CD4-positive, alpha-beta T cell treated with Interleukin-17A for 1 hour (primary cell): ENCODE results near the gene NOL8.
A peak's percentile ranks its signal among the peaks of the same experiment; 100 is the strongest.

ENCODE experiments used
- DNase-seq: peaks from one replicate; pipeline ENCODE4 v3.0.0-alpha.2; 2020

Gene NOL8

GRCh38 chr9:92325269-92325990 is at the start of gene NOL8, which contains the start of gene CENPP:
Gene NOL8 (minus strand): TSS chr9:92325350. CDS start chr9:92324161, 1,189 bp downstream.
Gene CENPP (plus strand): TSS chr9:92325953.
- peak; percentile 89 for DNase-seq

DNA sequence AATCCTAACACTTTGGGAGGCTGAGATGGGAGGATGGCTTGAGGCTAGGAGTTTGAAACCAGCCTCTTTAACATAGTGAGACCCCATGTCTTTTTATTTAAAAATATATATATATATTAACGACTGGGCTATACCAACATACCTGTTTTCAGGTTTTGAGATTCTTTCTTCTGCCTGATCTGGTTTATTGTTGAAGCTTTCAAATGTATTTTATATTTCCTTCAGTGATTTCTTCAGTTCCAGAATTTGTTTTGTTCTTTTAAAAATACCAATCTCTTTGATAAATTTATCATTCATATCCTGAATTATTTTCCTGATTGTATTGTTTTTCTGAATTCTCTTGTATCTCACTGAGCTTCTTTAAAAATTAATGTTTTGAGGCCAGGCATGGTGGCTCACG is 48.0 kb upstream of the NOL8 start:
- no peak for DNase-seq

DNA sequence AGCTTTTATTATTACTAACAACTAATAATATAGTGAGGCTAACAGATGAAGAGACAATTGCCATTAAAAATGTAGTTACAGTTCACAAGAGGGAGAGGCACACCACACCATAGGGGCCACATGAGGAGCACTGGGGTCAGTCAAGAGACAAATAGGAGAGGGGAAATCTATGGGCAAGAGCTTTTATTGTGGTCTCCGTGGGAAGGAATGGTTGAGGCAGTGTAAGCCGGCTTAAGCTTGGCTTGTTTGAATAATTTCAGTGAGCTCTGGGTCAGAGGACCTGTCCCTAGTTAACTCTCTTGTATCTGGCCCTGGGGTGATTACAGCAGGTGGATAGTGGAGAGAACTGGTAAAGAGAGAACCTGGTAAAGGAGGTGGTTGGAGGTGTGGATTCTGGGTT is 43.9 kb upstream of the NOL8 start:
- DNase-seq, result no peak

DNA sequence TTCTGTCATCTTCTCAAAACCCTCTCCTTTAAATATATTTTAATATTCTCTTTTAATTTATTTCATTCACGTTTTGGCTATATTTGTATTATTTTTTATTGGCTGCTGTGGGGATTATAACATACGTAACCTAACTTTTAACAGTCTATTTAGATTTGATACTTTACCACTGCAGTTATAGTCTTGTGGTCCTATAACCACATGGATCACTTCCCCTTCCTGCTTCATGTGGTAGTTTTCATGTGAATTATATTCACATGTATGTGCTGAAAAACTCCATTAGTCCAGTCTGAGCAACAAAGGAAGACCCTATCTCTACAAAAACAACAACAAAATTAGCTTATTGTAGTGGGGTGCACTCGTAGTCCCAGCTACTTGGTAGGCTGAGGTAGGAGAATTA is 34.9 kb upstream of the NOL8 start:
- DNase-seq, result no peak

DNA sequence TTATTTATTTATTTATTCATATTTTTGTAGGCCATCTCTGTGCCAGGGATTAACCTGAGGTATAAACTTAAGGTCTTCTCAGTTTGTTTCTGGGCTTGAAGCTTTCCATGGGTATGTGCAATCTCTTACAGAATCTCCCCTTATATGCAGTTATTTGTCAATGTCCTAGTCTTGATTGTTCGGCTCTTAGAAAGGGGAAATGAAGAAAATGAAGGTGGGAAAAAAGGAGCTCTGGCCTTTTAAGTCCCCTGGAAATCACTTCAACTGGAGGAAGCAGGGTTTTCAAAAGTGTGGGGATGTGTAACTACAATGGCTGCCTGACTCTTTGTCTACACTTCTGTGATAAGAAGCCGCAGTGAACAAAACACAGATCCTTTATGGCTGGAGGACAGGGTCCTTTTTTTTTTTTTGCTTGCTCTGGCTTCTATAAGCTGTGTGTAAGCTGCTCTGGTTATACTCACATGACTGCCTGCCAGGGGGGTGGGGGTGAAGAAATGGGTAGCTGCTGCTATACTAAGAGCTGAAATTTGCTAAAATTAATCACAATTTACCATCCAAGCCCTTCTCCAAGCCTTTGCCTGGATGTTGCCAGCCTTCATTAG is 34.3 kb upstream of the NOL8 start:
- DNase-seq, result no peak

GRCh38 chr9:92353051-92353450 is 27.9 kb upstream of the NOL8 start:
- no peak for DNase-seq

DNA sequence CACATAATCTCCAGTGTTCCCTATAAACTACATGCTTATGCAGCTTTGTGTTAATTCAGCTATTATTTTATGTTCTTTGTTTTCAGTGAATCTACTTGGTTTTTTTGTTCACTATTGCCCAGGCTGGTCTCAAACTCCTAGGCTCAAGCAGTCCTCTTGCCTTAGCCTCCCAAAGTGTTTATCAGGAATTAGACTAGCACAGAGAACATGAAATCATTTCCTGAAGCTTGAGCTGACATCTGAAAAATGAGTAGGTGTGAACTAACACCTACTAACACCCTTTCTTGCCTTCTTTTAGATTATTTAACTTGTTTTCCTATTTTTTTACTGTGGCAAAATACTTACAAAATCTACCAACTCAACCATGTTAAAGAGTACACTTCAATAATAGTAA is 25.6 kb upstream of the NOL8 start:
- DNase-seq, result no peak

- DNase-seq, result no peak
These were observed 24.9 kb upstream of the NOL8 start for GRCh38 chr9:92349771-92350739.

DNA sequence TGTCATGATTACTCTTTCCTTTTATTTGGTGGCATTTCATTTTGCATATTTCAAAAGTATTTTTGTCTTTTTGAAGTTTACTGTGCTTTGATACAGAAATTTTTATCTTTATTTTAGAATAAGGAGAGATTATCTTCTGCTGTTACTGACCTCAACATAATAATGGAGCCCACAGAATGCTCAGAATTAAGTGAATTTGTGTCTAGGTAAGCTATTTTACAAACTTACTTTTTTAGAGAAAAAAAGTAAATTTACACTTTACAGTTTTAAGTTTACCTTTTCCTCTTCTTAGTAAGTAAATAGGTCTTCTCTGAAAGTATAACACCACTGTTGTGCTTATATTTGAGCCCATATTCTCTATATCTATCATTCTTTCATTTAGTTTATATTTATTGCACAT is 20.4 kb upstream of the NOL8 start:
- no peak for DNase-seq

GRCh38 chr9:92342825-92343488 is 17.8 kb upstream of the NOL8 start:
- no peak for DNase-seq

GRCh38 chr9:92341578-92341977 is 16.4 kb upstream of the NOL8 start:
- DNase-seq, result no peak

GRCh38 chr9:92333282-92333634 is 8.1 kb upstream of the NOL8 start:
- DNase-seq, result no peak

- DNase-seq, result no peak
These were observed 7.6 kb upstream of the NOL8 start for GRCh38 chr9:92332577-92333281.

DNA sequence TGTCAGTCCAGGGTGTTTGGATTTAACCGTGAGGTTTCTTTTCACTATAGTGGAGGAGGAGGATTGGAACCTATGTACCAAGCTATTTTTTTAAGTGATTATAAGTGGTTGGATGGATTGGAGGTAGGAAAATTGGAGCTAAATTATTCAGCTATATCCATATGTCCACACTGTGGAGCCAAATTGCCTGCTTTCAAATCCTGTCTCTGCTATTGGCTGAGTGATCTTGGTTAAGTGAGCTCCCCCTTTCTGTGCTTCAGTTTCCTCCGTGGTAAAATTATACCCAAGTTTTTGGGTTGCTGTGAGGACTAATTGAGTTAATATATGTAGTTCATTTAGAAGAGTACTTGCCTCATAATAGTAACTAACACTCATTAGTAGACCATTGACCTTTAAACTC is 3.1 kb upstream of the NOL8 start:
- no peak for DNase-seq

DNA sequence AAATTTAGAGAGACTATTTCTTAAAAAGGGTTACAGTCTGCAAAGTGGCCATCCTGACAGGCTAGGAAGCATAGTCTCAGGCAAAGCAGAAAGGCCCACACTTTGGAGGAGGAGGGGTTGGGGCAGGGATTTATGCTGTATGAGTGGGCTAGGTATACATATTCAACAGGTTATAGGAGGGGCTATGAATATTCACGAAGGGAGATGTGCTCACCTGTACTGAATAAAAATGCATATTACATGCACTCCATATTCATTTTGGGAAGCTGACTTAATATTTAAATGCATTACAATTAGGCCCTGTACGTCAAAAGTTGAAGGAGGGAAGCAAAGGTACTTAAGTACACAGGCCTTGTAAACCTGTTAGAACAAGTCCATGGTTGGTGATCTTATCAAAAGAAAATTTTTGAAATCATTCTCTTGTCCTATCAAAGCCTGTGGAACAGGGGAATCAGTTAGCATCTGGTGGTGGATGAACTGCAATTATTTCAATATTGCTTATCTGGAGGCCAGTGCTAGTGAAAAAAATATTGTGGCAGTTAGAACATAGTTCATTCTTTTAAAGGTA is 2.2 kb upstream of the NOL8 start:
- no peak for DNase-seq

DNA sequence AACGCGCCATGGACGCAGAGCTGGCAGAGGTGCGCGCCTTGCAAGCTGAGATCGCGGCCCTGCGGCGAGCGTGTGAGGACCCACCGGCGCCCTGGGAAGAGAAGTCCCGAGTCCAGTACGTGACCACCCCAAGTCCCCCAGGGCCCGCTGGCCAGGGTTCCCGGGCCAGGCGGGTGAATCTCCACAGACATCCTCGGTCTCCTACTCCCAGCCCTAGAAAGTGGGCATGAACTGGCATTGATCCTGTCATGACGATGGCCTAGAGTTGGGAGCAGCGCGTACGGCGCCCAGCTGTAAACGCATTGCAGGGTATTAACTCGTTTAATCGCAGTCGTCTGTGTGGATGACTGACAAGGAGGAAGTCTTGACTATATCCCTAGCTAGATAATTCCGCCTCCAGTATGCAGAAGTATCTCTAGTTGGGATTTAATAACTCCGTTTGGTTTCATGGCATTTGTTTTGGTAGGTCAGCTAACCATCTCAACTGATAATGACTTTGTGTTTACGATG is 896 bp upstream of the NOL8 start:
- DNase-seq, result no peak

GRCh38 chr9:92324889-92325268 is 271 bp downstream of the NOL8 start:
- no peak for DNase-seq

GRCh38 chr9:92324431-92324830 is 719 bp downstream of the NOL8 start:
- DNase-seq, result peak; percentile 0

DNA sequence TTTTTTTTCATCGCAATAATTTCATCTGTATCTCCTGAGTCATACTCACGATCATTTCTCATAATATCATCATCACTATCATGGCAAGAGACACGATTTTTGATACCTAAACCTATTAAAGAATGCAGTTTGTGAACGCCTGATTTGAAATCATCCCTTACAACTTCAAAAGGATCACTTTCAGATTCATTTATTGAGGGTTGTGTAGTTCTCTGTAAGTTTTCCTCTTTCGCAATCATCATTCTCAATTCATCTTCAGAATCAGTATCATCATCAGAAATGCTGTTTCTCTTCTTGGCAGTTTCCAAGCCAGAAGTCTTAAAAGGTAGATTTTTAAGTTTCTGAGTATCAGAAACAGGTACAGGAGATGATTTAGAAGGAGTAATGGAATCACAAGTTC is 9.7 kb downstream of the NOL8 start:
- DNase-seq, result no peak

DNA sequence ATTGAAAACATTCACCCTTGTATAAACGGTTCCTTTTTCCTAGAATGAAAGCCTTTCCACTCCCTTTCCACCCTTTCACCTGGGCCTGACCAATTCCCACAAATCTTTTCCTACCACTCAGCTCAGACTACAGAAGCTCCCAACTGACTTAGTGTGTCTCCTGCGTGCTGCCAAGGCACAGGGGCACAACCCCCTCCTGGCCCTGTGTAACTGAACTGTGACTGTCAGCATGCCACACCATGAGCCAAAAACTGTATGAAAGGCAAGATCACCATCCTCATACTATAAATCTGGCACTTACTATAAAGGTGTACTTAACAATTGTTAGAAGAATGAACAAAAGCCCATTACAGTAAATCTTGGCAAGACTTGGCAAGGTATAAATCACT is 11.5 kb downstream of the NOL8 start:
- no peak for DNase-seq

DNA sequence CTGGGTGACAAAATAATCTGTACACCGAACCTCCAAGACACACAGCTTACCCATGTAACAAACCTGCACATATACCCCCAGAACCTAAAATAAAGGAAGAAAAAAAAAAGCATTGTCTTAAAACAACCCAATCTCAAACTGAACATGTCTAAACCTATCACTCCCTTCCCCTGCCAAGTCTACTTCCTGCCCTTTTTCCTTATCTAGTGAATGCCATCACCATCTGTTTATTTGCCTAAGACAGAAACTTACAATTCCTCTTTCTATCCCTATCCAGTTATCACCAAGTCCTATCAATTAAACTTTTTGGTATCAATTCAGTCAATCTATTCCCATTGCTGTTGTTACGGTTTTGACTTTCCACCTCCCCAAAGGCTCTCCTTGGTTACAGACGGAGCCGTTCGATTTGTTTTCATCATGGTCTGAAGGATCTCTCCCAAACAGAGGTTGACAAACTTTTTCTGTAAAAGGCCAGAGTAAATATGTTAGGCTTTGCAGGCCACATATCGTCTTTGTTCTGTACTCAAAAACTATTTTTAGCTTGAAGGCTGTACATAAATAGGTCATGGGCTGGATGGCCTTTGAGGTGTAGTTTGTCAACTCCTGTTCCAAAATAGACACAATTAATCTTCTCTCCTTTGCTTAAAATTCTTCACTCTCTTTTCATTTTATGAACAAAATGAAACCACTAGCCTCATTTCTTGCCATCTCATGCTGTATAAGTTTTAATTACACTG is 12.1 kb downstream of the NOL8 start:
- no peak for DNase-seq
